ENCODE measurements around the gene HEXA.

HEXA gene

DNA sequence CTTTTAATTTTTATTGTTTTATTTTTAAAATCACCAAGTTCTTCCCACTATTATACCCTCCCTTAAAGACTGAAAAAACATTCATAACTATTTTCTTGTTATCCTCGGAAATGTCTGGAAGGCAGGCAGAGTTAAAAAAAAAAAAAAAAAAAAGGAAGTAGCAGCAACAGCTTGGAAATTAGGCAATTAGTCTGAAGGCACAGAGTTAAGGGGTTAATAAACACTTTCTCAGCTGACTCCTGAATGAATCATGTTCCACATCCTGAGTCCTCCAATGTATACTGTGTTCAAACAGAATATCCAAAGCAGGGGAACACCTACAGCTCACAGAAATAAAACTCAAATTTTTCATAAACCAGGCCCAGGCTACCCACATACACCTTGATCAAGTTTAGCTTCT lies 5.8 kb downstream of the HEXA start:
- Histone ChIP-seq H3K27me3 (replicated peaks; ENCODE audit: control insufficient read depth, insufficient read depth, low read length) (no peaks in the 10 kb centered on the region), H3K36me3 (ENCODE audit: control insufficient read depth, insufficient read depth, low read length) (peaks cover 5% of the 10 kb centered on the region), H3K4me3 (replicated peaks; ENCODE audit: low read depth, low read length) (no peak overlapping the region)
- no peak for DNase-seq (ENCODE audit: extremely low read depth, insufficient read length)
- TF ChIP-seq, protein P1, sequence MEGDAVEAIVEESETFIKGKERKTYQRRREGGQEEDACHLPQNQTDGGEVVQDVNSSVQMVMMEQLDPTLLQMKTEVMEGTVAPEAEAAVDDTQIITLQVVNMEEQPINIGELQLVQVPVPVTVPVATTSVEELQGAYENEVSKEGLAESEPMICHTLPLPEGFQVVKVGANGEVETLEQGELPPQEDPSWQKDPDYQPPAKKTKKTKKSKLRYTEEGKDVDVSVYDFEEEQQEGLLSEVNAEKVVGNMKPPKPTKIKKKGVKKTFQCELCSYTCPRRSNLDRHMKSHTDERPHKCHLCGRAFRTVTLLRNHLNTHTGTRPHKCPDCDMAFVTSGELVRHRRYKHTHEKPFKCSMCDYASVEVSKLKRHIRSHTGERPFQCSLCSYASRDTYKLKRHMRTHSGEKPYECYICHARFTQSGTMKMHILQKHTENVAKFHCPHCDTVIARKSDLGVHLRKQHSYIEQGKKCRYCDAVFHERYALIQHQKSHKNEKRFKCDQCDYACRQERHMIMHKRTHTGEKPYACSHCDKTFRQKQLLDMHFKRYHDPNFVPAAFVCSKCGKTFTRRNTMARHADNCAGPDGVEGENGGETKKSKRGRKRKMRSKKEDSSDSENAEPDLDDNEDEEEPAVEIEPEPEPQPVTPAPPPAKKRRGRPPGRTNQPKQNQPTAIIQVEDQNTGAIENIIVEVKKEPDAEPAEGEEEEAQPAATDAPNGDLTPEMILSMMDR (IDR thresholded peaks at IDR 0.05; ENCODE audit: insufficient read depth, low read length, poor library complexity, severe bottlenecking) = no peak

GRCh38 chr15:72368899-72369298 lies 6.9 kb downstream of the HEXA start:
- no peaks in the 10 kb centered on the region for H3K27me3 ChIP-seq (replicated peaks; ENCODE audit: control insufficient read depth, insufficient read depth, low read length)
- no peak overlapping the region for H3K4me3 ChIP-seq (replicated peaks; ENCODE audit: low read depth, low read length)
- DNase-seq (ENCODE audit: extremely low read depth, insufficient read length) = no peak
- TF ChIP-seq, protein P1 (IDR thresholded peaks at IDR 0.05; ENCODE audit: insufficient read depth, low read length, poor library complexity, severe bottlenecking) = no peak
- H3K36me3 ChIP-seq (ENCODE audit: control insufficient read depth, insufficient read depth, low read length) = peaks cover 5% of the 10 kb centered on the region

DNA sequence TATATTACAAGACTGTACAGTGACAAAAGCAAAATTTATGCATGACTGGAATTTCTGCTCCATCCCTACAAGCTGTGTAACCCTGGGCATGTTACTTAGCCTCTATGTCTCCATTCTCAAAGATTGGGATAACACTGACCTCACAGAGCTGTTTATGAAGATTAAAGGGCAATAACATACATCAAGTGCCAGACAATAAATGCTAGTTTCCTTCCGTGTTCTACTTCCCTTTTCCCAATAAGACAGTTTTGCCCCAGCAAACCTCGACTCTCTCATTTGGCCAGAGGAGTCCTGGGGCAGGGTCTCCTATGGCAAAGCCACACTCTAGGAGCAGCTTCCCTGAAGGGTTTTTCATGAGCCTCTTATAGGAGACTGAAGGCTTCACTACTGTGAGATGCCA lies 7.5 kb downstream of the HEXA start:
- DNase-seq (ENCODE audit: extremely low read depth, insufficient read length) = no peak
- Histone ChIP-seq H3K4me3 (replicated peaks; ENCODE audit: low read depth, low read length) (no peak overlapping the region), H3K27me3 (replicated peaks; ENCODE audit: control insufficient read depth, insufficient read depth, low read length) (no peaks in the 10 kb centered on the region), H3K36me3 (ENCODE audit: control insufficient read depth, insufficient read depth, low read length) (peaks cover 6% of the 10 kb centered on the region)
- TF ChIP-seq, protein P1 (IDR thresholded peaks at IDR 0.05; ENCODE audit: insufficient read depth, low read length, poor library complexity, severe bottlenecking) = no peak

- Histone ChIP-seq H3K36me3 (ENCODE audit: control insufficient read depth, insufficient read depth, low read length) (peaks cover 2% of the 10 kb centered on the region), H3K4me3 (replicated peaks; ENCODE audit: low read depth, low read length) (no peak overlapping the region), H3K27me3 (replicated peaks; ENCODE audit: control insufficient read depth, insufficient read depth, low read length) (no peaks in the 10 kb centered on the region)
- TF ChIP-seq, protein P1 (IDR thresholded peaks at IDR 0.05; ENCODE audit: insufficient read depth, low read length, poor library complexity, severe bottlenecking) = no peak
- peak; percentile 50 for DNase-seq (ENCODE audit: extremely low read depth, insufficient read length)
Observed at GRCh38 chr15:72365844-72366243, 10.0 kb downstream of the HEXA start.

- no peak overlapping the region for H3K4me3 ChIP-seq (replicated peaks; ENCODE audit: low read depth, low read length)
- H3K36me3 ChIP-seq (ENCODE audit: control insufficient read depth, insufficient read depth, low read length) = peaks cover 6% of the 10 kb centered on the region
- no peaks in the 10 kb centered on the region for H3K27me3 ChIP-seq (replicated peaks; ENCODE audit: control insufficient read depth, insufficient read depth, low read length)
- DNase-seq (ENCODE audit: extremely low read depth, insufficient read length) = no peak
- TF ChIP-seq, protein P1 (IDR thresholded peaks at IDR 0.05; ENCODE audit: insufficient read depth, low read length, poor library complexity, severe bottlenecking) = no peak
Observed at GRCh38 chr15:72361176-72361575, 14.6 kb downstream of the HEXA start.

DNA sequence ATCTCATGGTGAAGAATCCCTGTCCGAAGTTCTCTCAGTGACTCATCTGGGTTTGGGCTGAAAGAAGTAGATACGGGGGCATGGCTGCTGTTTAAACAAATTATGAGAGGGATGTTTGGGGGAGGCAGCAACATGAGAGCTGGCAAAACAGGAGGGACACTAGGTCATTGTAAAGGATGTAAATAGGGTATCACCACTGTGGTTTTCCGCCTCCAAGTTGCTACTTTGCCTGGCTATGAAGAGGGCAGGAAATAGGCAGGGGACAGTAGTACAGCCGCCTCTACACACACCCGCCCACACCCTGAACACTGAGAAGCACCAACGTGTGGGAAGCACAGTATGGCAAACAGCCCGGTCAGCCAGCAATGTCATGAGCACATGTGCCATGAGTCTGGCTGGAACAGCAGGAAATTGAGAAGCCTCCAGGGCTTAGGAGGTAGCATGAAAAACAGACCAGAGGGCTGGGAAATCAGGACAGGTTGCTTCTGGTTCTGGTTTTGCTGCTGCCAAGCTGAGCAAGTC lies 17.1 kb downstream of the HEXA start:
- DNase-seq (ENCODE audit: extremely low read depth, insufficient read length) = no peak
- no peak overlapping the region; the same call in 1 of the 2 replicates for H3K4me3 ChIP-seq (replicated peaks; ENCODE audit: low read depth, low read length)
- peaks cover 18% of the 10 kb centered on the region for H3K36me3 ChIP-seq (ENCODE audit: control insufficient read depth, insufficient read depth, low read length)
- no peaks in the 10 kb centered on the region for H3K27me3 ChIP-seq (replicated peaks; ENCODE audit: control insufficient read depth, insufficient read depth, low read length)
- TF ChIP-seq, protein P1 (IDR thresholded peaks at IDR 0.05; ENCODE audit: insufficient read depth, low read length, poor library complexity, severe bottlenecking) = no peak

Measured in GM06990 (cell line).